Endothelial cell of umbilical vein (primary cell): Measurements from ENCODE around the gene TMEM40. TPM values are rescaled to one million over a fixed set of nuclear protein-coding genes. Genes with fewer than 3 reads are reported as not detected.

ENCODE experiments used
- BruUV-seq: library from RNA; stranded (reverse); fragments of 400-500 nt; replicated peaks from 2 replicates; lab custom pipeline; 2021; lab: Mats Ljungman, UMichigan
- CTCF ChIA-PET: fragments of 300-600, 350-600 bp; sonication (Branson Sonifier 250); formaldehyde crosslinking; loops from one replicate; lab custom pipeline; 2021; ENCODE audit warnings: antibody characterized with exemption, inconsistent platforms; lab: Charles Lee
- POLR2A ChIA-PET: fragments of 300-600, 350-600 bp; sonication (Branson Sonifier 250); formaldehyde crosslinking; loops from one replicate; lab custom pipeline; 2021; ENCODE audit warnings: antibody characterized with exemption, inconsistent platforms; lab: Charles Lee
- DNase-seq: peaks from one replicate; pipeline ENCODE4 v3.0.0-alpha.2; 2011; ENCODE audit warnings: low read depth, low spot score
- FAIRE-seq: peaks from 2 replicates; lab custom pipeline; 2011; peaks lifted over from hg19 to GRCh38; lab: Jason Lieb, UNC
- H2AFZ ChIP-seq: 2 replicates; pipeline ENCODE4 v1.6.0; 2012; ENCODE audit warnings: low read depth, low read length, control low read depth, inconsistent platforms
- H3K27ac ChIP-seq: 2 replicates; pipeline ENCODE4 v1.5.1; 2011; ENCODE audit warnings: low read depth, mild to moderate bottlenecking, control low read depth, low read length, moderate library complexity; ENCODE audit not compliant: insufficient read depth
- H3K27me3 ChIP-seq, 2 experiments: 2 replicates each; pipeline versions ENCODE4 v1.6.0 to v1.6.1; 2011; ENCODE audit warnings: low read length in 2 of 2, mixed read lengths in 1 of 2; ENCODE audit not compliant: control insufficient read depth in 2 of 2, insufficient read depth in 2 of 2
- H3K36me3 ChIP-seq, 2 experiments: 2 replicates in 1 of 2; 3 replicates in 1 of 2; pipeline ENCODE4 v1.5.1; 2011; ENCODE audit warnings: low read length in 2 of 2, mild to moderate bottlenecking in 1 of 2, moderate library complexity in 1 of 2; ENCODE audit not compliant: control insufficient read depth in 2 of 2, insufficient read depth in 2 of 2; ENCODE audit errors: extremely low read depth in 1 of 2
- H3K4me1 ChIP-seq: 3 replicates; pipeline ENCODE4 v1.5.1; 2011; ENCODE audit warnings: mild to moderate bottlenecking, low read length; ENCODE audit not compliant: control insufficient read depth, insufficient read depth; ENCODE audit errors: extremely low read depth
- H3K4me2 ChIP-seq: 2 replicates; pipeline ENCODE4 v1.6.1; 2011; ENCODE audit warnings: low read length, control low read depth, mixed read lengths; ENCODE audit not compliant: insufficient read depth
- H3K4me3 ChIP-seq, 3 experiments: fragments of 200-600 bp in 1 of 3; sonication (generic), shearing (Covaris generic) in 1 of 3; replicated peaks in 1 of 3; 2 replicates each; pipeline ENCODE4 v1.5.1; 2011 to 2016; ENCODE audit warnings: control low read depth in 3 of 3, low read length in 3 of 3, mild to moderate bottlenecking in 2 of 3, inconsistent platforms in 1 of 3, low read depth in 1 of 3, moderate library complexity in 1 of 3; ENCODE audit not compliant: insufficient read depth in 1 of 3
- H3K79me2 ChIP-seq: 2 replicates; pipeline ENCODE4 v1.6.0; 2012; ENCODE audit warnings: low read length, inconsistent platforms; ENCODE audit not compliant: control insufficient read depth, insufficient read depth
- H3K9ac ChIP-seq: replicated peaks from 2 replicates; pipeline ENCODE3; 2011; ENCODE audit warnings: low read length, control low read depth; ENCODE audit not compliant: insufficient read depth; ENCODE audit errors: extremely low read depth
- H3K9me1 ChIP-seq: replicated peaks from 3 replicates; pipeline ENCODE4 v1.6.0; 2011; ENCODE audit warnings: mild to moderate bottlenecking, low read length; ENCODE audit not compliant: control insufficient read depth, insufficient read depth; ENCODE audit errors: extremely low read depth
- H3K9me3 ChIP-seq: replicated peaks from 2 replicates; pipeline ENCODE4 v1.5.1; 2012; ENCODE audit warnings: low read length, inconsistent platforms; ENCODE audit not compliant: control insufficient read depth, insufficient read depth
- H4K20me1 ChIP-seq: replicated peaks from 2 replicates; pipeline ENCODE3; 2011; ENCODE audit warnings: mild to moderate bottlenecking, low read length; ENCODE audit not compliant: control insufficient read depth, insufficient read depth; ENCODE audit errors: extremely low read depth
- EZH2 ChIP-seq: IDR thresholded peaks from 2 replicates; pipeline ENCODE4 v1.6.1; 2012; ENCODE audit warnings: borderline replicate concordance, low read depth, mild to moderate bottlenecking, moderate library complexity, low read length, inconsistent platforms; ENCODE audit not compliant: severe bottlenecking
- FOS ChIP-seq: IDR thresholded peaks from 2 replicates; pipeline ENCODE4 v1.6.1; 2011; ENCODE audit warnings: mild to moderate bottlenecking, low read length, moderate library complexity, borderline replicate concordance; ENCODE audit not compliant: insufficient read depth
- GATA2 ChIP-seq: IDR thresholded peaks from 2 replicates; pipeline ENCODE4 v1.7.0; 2011; ENCODE audit warnings: low read depth, mild to moderate bottlenecking, moderate library complexity, mixed read lengths, low read length; ENCODE audit not compliant: insufficient read length, insufficient read depth
- JUN ChIP-seq: IDR thresholded peaks from 2 replicates; pipeline ENCODE4 v1.6.1; 2011; ENCODE audit warnings: borderline replicate concordance, low read depth; ENCODE audit not compliant: insufficient read length, insufficient read depth
- MYC ChIP-seq: IDR thresholded peaks from one replicate; pipeline ENCODE4 v1.6.1; 2011; ENCODE audit warnings: mild to moderate bottlenecking, low read depth, low read length
- POLR2A ChIP-seq: IDR thresholded peaks from 2 replicates; pipeline ENCODE4 v1.6.1; 2012; ENCODE audit warnings: low read depth, mild to moderate bottlenecking, control low read depth, low read length
- POLR2AphosphoS5 ChIP-seq: IDR thresholded peaks from 2 replicates; pipeline ENCODE4 v1.6.1; 2012; ENCODE audit warnings: low read depth, mild to moderate bottlenecking, control low read depth, low read length, moderate library complexity; ENCODE audit not compliant: insufficient read depth
- dilution Hi-C: fragments of 300-500 bp; cut with MboI; formaldehyde crosslinking; loops from one replicate; pipeline ENCODE4 v1.15.0; 2019; ENCODE audit warnings: low sequenced_read_pairs; ENCODE audit not compliant: extremely low pct_ligation_motif_present
- intact Hi-C: fragments of 100-400 bp; cut with micrococcal nuclease; formaldehyde crosslinking; loops from one replicate; pipeline ENCODE4 v1.10.0; 2022
- polyA plus RNA-seq, 4 experiments: library from polyadenylated mRNA; depleted of rRNA in 3 of 4; stranded (reverse) in 3 of 4; unstranded in 1 of 4; fragments of >200 nt; gene quantifications; 2 replicates each; pipeline versions ENCODE4 v1.2.1 to v1.2.3, GENCODE V29; 2011 to 2012; ENCODE audit warnings: missing spikeins in 1 of 4
- total RNA-seq: library from RNA; stranded (reverse); gene quantifications from 2 replicates; pipeline ENCODE4 v1.2.3, GENCODE V29; 2021
- TF ChIP-seq, protein P1 (sequence below): IDR thresholded peaks from 2 replicates; pipeline ENCODE4 v1.6.1; 2011; ENCODE audit not compliant: insufficient read depth, insufficient read length
- TF ChIP-seq, protein P2 (sequence below), 2 donors: IDR thresholded peaks; 1 replicate in 1 of 2; 2 replicates in 1 of 2; pipeline ENCODE4 v1.5.1; 2011; ENCODE audit warnings: low read length in 2 of 2, mild to moderate bottlenecking in 2 of 2, moderate library complexity in 2 of 2, control low read depth in 1 of 2, inconsistent platforms in 1 of 2, low read depth in 1 of 2; ENCODE audit not compliant: insufficient read depth in 1 of 2; ENCODE audit errors: extremely low read depth in 1 of 2

TMEM40 gene
- total and polyA plus RNA-seq, 2 donors (not counting 3 experiments of a cell fraction or from before 2014, with no cell fraction given), result not detected

- DNase-seq (no peak), FAIRE-seq (no peak)
- H3K4me3 ChIP-seq, result no peak overlapping the region
- no peaks in the 10 kb centered on the region for H3K36me3 ChIP-seq
- no peaks in the 10 kb centered on the region for H3K9me3 ChIP-seq
- POLR2A ChIA-PET, result interaction anchor here (1.2 kb wide), 1 partner anchor 8 kb away, joined by 3 read pairs; no protein-coding TSS in a partner anchor
- intact Hi-C loops, result no loop called here
- peaks cover 8% of the 10 kb centered on the region for H3K4me1 ChIP-seq
- no peaks in the 10 kb centered on the region for H3K9me1 ChIP-seq
- dilution Hi-C loops, result no loop called here
- H3K27me3 ChIP-seq, result no peaks in the 10 kb centered on the region
- TF ChIP-seq, protein P1, sequence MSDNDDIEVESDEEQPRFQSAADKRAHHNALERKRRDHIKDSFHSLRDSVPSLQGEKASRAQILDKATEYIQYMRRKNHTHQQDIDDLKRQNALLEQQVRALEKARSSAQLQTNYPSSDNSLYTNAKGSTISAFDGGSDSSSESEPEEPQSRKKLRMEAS, result no peak
- TF ChIP-seq FOS, result no peak
- TF ChIP-seq GATA2, result no peak
- TF ChIP-seq JUN, result no peak
- no peak for TF ChIP-seq POLR2AphosphoS5
- TF ChIP-seq, protein P2, sequence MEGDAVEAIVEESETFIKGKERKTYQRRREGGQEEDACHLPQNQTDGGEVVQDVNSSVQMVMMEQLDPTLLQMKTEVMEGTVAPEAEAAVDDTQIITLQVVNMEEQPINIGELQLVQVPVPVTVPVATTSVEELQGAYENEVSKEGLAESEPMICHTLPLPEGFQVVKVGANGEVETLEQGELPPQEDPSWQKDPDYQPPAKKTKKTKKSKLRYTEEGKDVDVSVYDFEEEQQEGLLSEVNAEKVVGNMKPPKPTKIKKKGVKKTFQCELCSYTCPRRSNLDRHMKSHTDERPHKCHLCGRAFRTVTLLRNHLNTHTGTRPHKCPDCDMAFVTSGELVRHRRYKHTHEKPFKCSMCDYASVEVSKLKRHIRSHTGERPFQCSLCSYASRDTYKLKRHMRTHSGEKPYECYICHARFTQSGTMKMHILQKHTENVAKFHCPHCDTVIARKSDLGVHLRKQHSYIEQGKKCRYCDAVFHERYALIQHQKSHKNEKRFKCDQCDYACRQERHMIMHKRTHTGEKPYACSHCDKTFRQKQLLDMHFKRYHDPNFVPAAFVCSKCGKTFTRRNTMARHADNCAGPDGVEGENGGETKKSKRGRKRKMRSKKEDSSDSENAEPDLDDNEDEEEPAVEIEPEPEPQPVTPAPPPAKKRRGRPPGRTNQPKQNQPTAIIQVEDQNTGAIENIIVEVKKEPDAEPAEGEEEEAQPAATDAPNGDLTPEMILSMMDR (IDR thresholded peaks at IDR 0.05; ENCODE audit: extremely low read depth in 1 of 2, insufficient read depth in 1 of 2, low read depth in 1 of 2, low read length in 2 of 2), result no peak
- no peak for TF ChIP-seq POLR2A
- TF ChIP-seq EZH2, result no peak
- no peak for TF ChIP-seq MYC
- no peak overlapping the region for H3K27ac ChIP-seq
- no peaks in the 10 kb centered on the region for H3K79me2 ChIP-seq
- no peak overlapping the region for H3K9ac ChIP-seq
- H2AFZ ChIP-seq, result no peak overlapping the region
- no TSS peak for BruUV-seq
- H3K4me2 ChIP-seq, result no peak overlapping the region
- CTCF ChIA-PET, result interaction anchor here (1.2 to 1.4 kb wide), 3 partner anchors 9 to 177 kb away, joined by 3 read pairs; no protein-coding TSS in a partner anchor
- no peaks in the 10 kb centered on the region for H4K20me1 ChIP-seq
Measured at GRCh38 chr3:12807066-12807465, 48.0 kb upstream of the TMEM40 start.
